SU-DHL-6 (cell line): Measurements from ENCODE around the gene FBXW8.

Experiments
- H2AFZ ChIP-seq: fragments of 200-600 bp; sonication (generic); 2 replicates; pipeline ENCODE4 v1.6.1; 2014; ENCODE audit warnings: low read depth, mild to moderate bottlenecking, moderate library complexity, mixed read lengths, antibody characterized with exemption, low read length; ENCODE audit not compliant: severe bottlenecking
- H3F3A ChIP-seq: fragments of 200-600 bp; shearing (Covaris generic); 2 replicates; pipeline ENCODE4 v1.6.0; 2016; ENCODE audit warnings: antibody characterized with exemption, mild to moderate bottlenecking; ENCODE audit not compliant: insufficient read depth
- H3K27ac ChIP-seq: fragments of 200-600 bp; sonication (generic); 2 replicates; pipeline ENCODE4 v1.5.1; 2016; ENCODE audit warnings: low read depth, mild to moderate bottlenecking, low read length, moderate library complexity, mixed read lengths
- H3K27me3 ChIP-seq: fragments of 200-600 bp; sonication (generic), shearing (Covaris generic); 2 replicates; pipeline ENCODE4 v1.6.0; 2014; ENCODE audit warnings: mild to moderate bottlenecking, low read length
- H3K36me3 ChIP-seq: fragments of 200-600 bp; sonication (generic); 2 replicates; pipeline ENCODE4 v1.6.1; 2014; ENCODE audit warnings: mild to moderate bottlenecking, low read length, mixed read lengths
- H3K4me2 ChIP-seq: fragments of 300-600, 200-600 bp; shearing (Covaris generic), sonication (generic); 2 replicates; pipeline ENCODE4 v1.6.0; 2014; ENCODE audit warnings: low read length, low read depth, mild to moderate bottlenecking; ENCODE audit not compliant: poor library complexity, severe bottlenecking
- H3K4me3 ChIP-seq: fragments of 200-600 bp; sonication (generic); 2 replicates; pipeline ENCODE4 v1.5.1; 2014; ENCODE audit warnings: antibody characterized with exemption, low read length, mild to moderate bottlenecking, mixed read lengths; ENCODE audit not compliant: insufficient read depth, poor library complexity, severe bottlenecking
- H3K79me2 ChIP-seq: fragments of 200-600 bp; sonication (generic); 2 replicates; pipeline ENCODE4 v1.6.1; 2014; ENCODE audit warnings: mild to moderate bottlenecking, low read length, moderate library complexity; ENCODE audit not compliant: insufficient read depth
- H3K9ac ChIP-seq: fragments of 200-600 bp; sonication (generic); 2 replicates; pipeline ENCODE4 v1.7.0; 2014; ENCODE audit warnings: mild to moderate bottlenecking, low read length
- H3K9me2 ChIP-seq: fragments of 200-600 bp; sonication (generic); replicated peaks from 2 replicates; pipeline ENCODE4 v1.6.1; 2014; ENCODE audit warnings: low read length; ENCODE audit not compliant: insufficient read depth
- H3K9me3 ChIP-seq: fragments of 200-600 bp; sonication (generic); 2 replicates; pipeline ENCODE4 v1.6.1; 2014; ENCODE audit warnings: low read length, mixed read lengths; ENCODE audit not compliant: insufficient read depth
- H4K20me1 ChIP-seq: fragments of 200-600 bp; sonication (generic); 2 replicates; pipeline ENCODE4 v1.6.1; 2014; ENCODE audit warnings: low read depth, mild to moderate bottlenecking, antibody characterized with exemption, low read length, moderate library complexity, mixed read lengths
- EZH2phosphoT487 ChIP-seq: fragments of 200-600 bp; sonication (generic), shearing (Covaris generic); conservative IDR thresholded peaks from 2 replicates; pipeline ENCODE4 v1.6.1; 2018; ENCODE audit warnings: mild to moderate bottlenecking, antibody characterized with exemption, low read length, moderate library complexity, mixed read lengths
- TF ChIP-seq, protein P1 (sequence below): fragments of 200-600 bp; sonication (generic); IDR thresholded peaks from one replicate; pipeline ENCODE4 v1.5.1; 2017; ENCODE audit warnings: antibody characterized with exemption, mild to moderate bottlenecking, low read length, moderate library complexity; ENCODE audit not compliant: insufficient read depth, poor library complexity, severe bottlenecking

FBXW8 gene

GRCh38 chr12:117079487-117079886, 168.7 kb downstream of the FBXW8 start:
- Histone ChIP-seq H4K20me1 (no peaks in the 10 kb centered on the region), H3K9me2 (no peaks in the 10 kb centered on the region)
- no peak for TF ChIP-seq EZH2phosphoT487
- TF ChIP-seq, protein P1, sequence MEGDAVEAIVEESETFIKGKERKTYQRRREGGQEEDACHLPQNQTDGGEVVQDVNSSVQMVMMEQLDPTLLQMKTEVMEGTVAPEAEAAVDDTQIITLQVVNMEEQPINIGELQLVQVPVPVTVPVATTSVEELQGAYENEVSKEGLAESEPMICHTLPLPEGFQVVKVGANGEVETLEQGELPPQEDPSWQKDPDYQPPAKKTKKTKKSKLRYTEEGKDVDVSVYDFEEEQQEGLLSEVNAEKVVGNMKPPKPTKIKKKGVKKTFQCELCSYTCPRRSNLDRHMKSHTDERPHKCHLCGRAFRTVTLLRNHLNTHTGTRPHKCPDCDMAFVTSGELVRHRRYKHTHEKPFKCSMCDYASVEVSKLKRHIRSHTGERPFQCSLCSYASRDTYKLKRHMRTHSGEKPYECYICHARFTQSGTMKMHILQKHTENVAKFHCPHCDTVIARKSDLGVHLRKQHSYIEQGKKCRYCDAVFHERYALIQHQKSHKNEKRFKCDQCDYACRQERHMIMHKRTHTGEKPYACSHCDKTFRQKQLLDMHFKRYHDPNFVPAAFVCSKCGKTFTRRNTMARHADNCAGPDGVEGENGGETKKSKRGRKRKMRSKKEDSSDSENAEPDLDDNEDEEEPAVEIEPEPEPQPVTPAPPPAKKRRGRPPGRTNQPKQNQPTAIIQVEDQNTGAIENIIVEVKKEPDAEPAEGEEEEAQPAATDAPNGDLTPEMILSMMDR, result no peak

GRCh38 chr12:117080661-117081144, 170.0 kb downstream of the FBXW8 start:
- Histone ChIP-seq H3K4me2 (no peak overlapping the region), H3K9me2 (no peaks in the 10 kb centered on the region), H3K27ac (no peak overlapping the region), H3K27me3 (no peaks in the 10 kb centered on the region), H3K36me3 (no peaks in the 10 kb centered on the region), H3F3A (no peaks in the 10 kb centered on the region), H2AFZ (no peak overlapping the region), H3K79me2 (no peaks in the 10 kb centered on the region), H3K9me3 (no peaks in the 10 kb centered on the region), H4K20me1 (no peaks in the 10 kb centered on the region), H3K9ac (no peak overlapping the region), H3K4me3 (no peak overlapping the region)
- TF ChIP-seq EZH2phosphoT487, result no peak
- TF ChIP-seq, protein P1, result no peak

More at GRCh38 chr12:117079487-117079886, 168.7 kb downstream of the FBXW8 start:
- H3K9ac ChIP-seq, result no peak overlapping the region
- no peak overlapping the region for H3K4me3 ChIP-seq
- H3K36me3 ChIP-seq, result no peaks in the 10 kb centered on the region
- H3K4me2 ChIP-seq, result no peak overlapping the region
- H3K79me2 ChIP-seq, result no peaks in the 10 kb centered on the region
- no peaks in the 10 kb centered on the region for H3K27me3 ChIP-seq
- no peak overlapping the region for H2AFZ ChIP-seq
- H3K27ac ChIP-seq, result no peak overlapping the region
- H3F3A ChIP-seq, result no peaks in the 10 kb centered on the region
- H3K9me3 ChIP-seq, result no peaks in the 10 kb centered on the region
